ENCODE data around the gene GPR55. TPM values are rescaled to one million over a fixed set of nuclear protein-coding genes. Genes with fewer than 3 reads are reported as not detected.

The GPR55 gene
- total and polyA plus RNA-seq, 10 of the 15 experiments (the other 5 are each of a cell fraction or from before 2014, with no cell fraction given), result 2.1 to 30.1 (median 16.2) TPM

- TF ChIP-seq, protein P1, sequence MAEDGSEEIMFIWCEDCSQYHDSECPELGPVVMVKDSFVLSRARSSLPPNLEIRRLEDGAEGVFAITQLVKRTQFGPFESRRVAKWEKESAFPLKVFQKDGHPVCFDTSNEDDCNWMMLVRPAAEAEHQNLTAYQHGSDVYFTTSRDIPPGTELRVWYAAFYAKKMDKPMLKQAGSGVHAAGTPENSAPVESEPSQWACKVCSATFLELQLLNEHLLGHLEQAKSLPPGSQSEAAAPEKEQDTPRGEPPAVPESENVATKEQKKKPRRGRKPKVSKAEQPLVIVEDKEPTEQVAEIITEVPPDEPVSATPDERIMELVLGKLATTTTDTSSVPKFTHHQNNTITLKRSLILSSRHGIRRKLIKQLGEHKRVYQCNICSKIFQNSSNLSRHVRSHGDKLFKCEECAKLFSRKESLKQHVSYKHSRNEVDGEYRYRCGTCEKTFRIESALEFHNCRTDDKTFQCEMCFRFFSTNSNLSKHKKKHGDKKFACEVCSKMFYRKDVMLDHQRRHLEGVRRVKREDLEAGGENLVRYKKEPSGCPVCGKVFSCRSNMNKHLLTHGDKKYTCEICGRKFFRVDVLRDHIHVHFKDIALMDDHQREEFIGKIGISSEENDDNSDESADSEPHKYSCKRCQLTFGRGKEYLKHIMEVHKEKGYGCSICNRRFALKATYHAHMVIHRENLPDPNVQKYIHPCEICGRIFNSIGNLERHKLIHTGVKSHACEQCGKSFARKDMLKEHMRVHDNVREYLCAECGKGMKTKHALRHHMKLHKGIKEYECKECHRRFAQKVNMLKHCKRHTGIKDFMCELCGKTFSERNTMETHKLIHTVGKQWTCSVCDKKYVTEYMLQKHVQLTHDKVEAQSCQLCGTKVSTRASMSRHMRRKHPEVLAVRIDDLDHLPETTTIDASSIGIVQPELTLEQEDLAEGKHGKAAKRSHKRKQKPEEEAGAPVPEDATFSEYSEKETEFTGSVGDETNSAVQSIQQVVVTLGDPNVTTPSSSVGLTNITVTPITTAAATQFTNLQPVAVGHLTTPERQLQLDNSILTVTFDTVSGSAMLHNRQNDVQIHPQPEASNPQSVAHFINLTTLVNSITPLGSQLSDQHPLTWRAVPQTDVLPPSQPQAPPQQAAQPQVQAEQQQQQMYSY (CRISPR knock-in tag; IDR thresholded peaks at IDR 0.05), result no peak
- TF ChIP-seq BCL11A (IDR thresholded peaks at IDR 0.05; ENCODE audit: low read depth, low read length) (peak; percentile 76), BCL3 (IDR thresholded peaks at IDR 0.05; ENCODE audit: borderline replicate concordance, insufficient read depth, low read depth, low read length, poor library complexity, severe bottlenecking) (peak; percentile 93), EED (IDR thresholded peaks at IDR 0.05; ENCODE audit: low read depth) (peak; percentile 84), MYB (IDR thresholded peaks at IDR 0.05; ENCODE audit: borderline replicate concordance, low read depth, low read length) (no peak), ZNF207 (IDR thresholded peaks at IDR 0.05; ENCODE audit: borderline replicate concordance) (no peak), JUND (IDR thresholded peaks at IDR 0.05; ENCODE audit: low read depth, low read length) (0 out of 2 replicates have a peak, but pooled peaks have one; percentile 21), STAT3 (IDR thresholded peaks at IDR 0.05; ENCODE audit: low read depth, low read length) (no peak), ZBTB40 (IDR thresholded peaks at IDR 0.05; ENCODE audit: borderline replicate concordance) (no peak), SMAD5 (IDR thresholded peaks at IDR 0.05; ENCODE audit: low read depth) (no peak), HDAC6 (IDR thresholded peaks at IDR 0.05; ENCODE audit: unreplicated experiment) (no peak), CBFB (IDR thresholded peaks at IDR 0.05; ENCODE audit: low read depth) (no peak), SMARCA5 (IDR thresholded peaks at IDR 0.05) (no peak)
- TF ChIP-seq, protein P2, sequence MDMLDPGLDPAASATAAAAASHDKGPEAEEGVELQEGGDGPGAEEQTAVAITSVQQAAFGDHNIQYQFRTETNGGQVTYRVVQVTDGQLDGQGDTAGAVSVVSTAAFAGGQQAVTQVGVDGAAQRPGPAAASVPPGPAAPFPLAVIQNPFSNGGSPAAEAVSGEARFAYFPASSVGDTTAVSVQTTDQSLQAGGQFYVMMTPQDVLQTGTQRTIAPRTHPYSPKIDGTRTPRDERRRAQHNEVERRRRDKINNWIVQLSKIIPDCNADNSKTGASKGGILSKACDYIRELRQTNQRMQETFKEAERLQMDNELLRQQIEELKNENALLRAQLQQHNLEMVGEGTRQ (IDR thresholded peaks at IDR 0.05; ENCODE audit: borderline replicate concordance, low read depth, low read length), result no peak; the same call in 1 of the 2 replicates
Observed at GRCh38 chr2:230949966-230950873, 25.2 kb upstream of the GPR55 start (continued).
